IMR-90 (cell line): ENCODE results near the gene LUC7L3. TPM values are rescaled to one million over a fixed set of nuclear protein-coding genes. Genes with fewer than 3 reads are reported as not detected.

ENCODE experiments used
- ATAC-seq: fragments of 200-7000 bp; cut with Tn5 transposase; 2 replicates; pipeline ENCODE4 v1.9.1; 2020; ENCODE audit warnings: low read depth, mild to moderate bottlenecking, moderate library complexity
- BruUV-seq: library from RNA; stranded (reverse); fragments of 400-500 nt; replicated peaks from 2 replicates; lab custom pipeline; 2021; lab: Mats Ljungman, UMichigan
- CTCF ChIA-PET: fragments of 300-600 bp; formaldehyde crosslinking; extraction: SDS; loops from one replicate; lab custom pipeline; 2021; ENCODE audit warnings: antibody characterized with exemption; lab: Yijun Ruan, JAX
- POLR2A ChIA-PET: fragments of 300-600 bp; sonication (Branson Sonifier 250); formaldehyde crosslinking; loops from one replicate; lab custom pipeline; 2022; ENCODE audit warnings: antibody characterized with exemption; ENCODE audit not compliant: unreplicated experiment; lab: Charles Lee
- DNase-seq: peaks from one replicate; pipeline ENCODE4 v3.0.0; 2013
- H2AFZ ChIP-seq: replicated peaks from 2 replicates; pipeline ENCODE3; 2013; ENCODE audit warnings: low read length, mild to moderate bottlenecking; ENCODE audit not compliant: poor library complexity
- H2AK5ac ChIP-seq: 2 replicates; pipeline ENCODE4 v1.6.1; 2013; ENCODE audit warnings: low read depth, low read length, inconsistent platforms
- H2AK9ac ChIP-seq: replicated peaks from 2 replicates; pipeline ENCODE3; 2013; ENCODE audit warnings: mild to moderate bottlenecking, low read depth, low read length, moderate library complexity; ENCODE audit not compliant: poor library complexity
- H2BK120ac ChIP-seq: 2 replicates; pipeline ENCODE4 v1.6.1; 2013; ENCODE audit warnings: low read depth, low read length, inconsistent platforms
- H2BK15ac ChIP-seq: 3 replicates; pipeline ENCODE4 v1.6.1; 2013; ENCODE audit warnings: low read depth, low read length, inconsistent platforms
- H2BK20ac ChIP-seq: 2 replicates; pipeline ENCODE4 v1.6.1; 2013; ENCODE audit warnings: low read depth, mild to moderate bottlenecking, inconsistent platforms, low read length, moderate library complexity
- H2BK5ac ChIP-seq: 2 replicates; pipeline ENCODE4 v1.6.1; 2013; ENCODE audit warnings: mild to moderate bottlenecking, low read depth, low read length, inconsistent platforms; ENCODE audit not compliant: poor library complexity, severe bottlenecking
- H3K14ac ChIP-seq: replicated peaks from 2 replicates; pipeline ENCODE4 v1.6.1; 2013; ENCODE audit warnings: low read depth, low read length, inconsistent platforms
- H3K18ac ChIP-seq: 2 replicates; pipeline ENCODE4 v1.6.1; 2013; ENCODE audit warnings: low read depth, low read length, control low read depth
- H3K23ac ChIP-seq: 2 replicates; pipeline ENCODE4 v1.6.1; 2013; ENCODE audit warnings: low read depth, low read length, inconsistent platforms
- H3K27ac ChIP-seq: 2 replicates; pipeline ENCODE4 v1.5.1; 2013; ENCODE audit warnings: mild to moderate bottlenecking, control low read depth, low read length; ENCODE audit not compliant: insufficient read depth
- H3K27me3 ChIP-seq: 2 replicates; pipeline ENCODE4 v1.6.1; 2013; ENCODE audit warnings: low read length; ENCODE audit not compliant: control insufficient read depth, insufficient read depth
- H3K36me3 ChIP-seq: 2 replicates; pipeline ENCODE4 v1.6.1; 2013; ENCODE audit warnings: low read length, mixed read lengths; ENCODE audit not compliant: control insufficient read depth, insufficient read depth
- H3K4ac ChIP-seq: 2 replicates; pipeline ENCODE4 v1.6.1; 2013; ENCODE audit warnings: low read depth, low read length, inconsistent platforms
- H3K4me1 ChIP-seq: 2 replicates; pipeline ENCODE4 v1.6.1; 2013; ENCODE audit warnings: low read length, mixed read lengths; ENCODE audit not compliant: control insufficient read depth, insufficient read depth
- H3K4me2 ChIP-seq: 2 replicates; pipeline ENCODE4 v1.6.1; 2013; ENCODE audit warnings: low read depth, mild to moderate bottlenecking, control low read depth, low read length, moderate library complexity
- H3K4me3 ChIP-seq: 2 replicates; pipeline ENCODE4 v1.5.1; 2013; ENCODE audit warnings: low read depth, mild to moderate bottlenecking, control low read depth, low read length, moderate library complexity; ENCODE audit not compliant: insufficient read depth
- H3K56ac ChIP-seq: 2 replicates; pipeline ENCODE4 v1.6.1; 2013; ENCODE audit warnings: low read length, inconsistent platforms; ENCODE audit not compliant: insufficient read depth; ENCODE audit errors: extremely low read depth
- H3K79me1 ChIP-seq, 2 experiments: 2 replicates each; pipeline ENCODE4 v1.6.1; 2013; ENCODE audit warnings: low read length in 2 of 2, inconsistent platforms in 1 of 2, low read depth in 1 of 2
- H3K9ac ChIP-seq: 2 replicates; pipeline ENCODE4 v1.6.1; 2013; ENCODE audit warnings: low read depth, low read length, control low read depth
- H3K9me1 ChIP-seq: 2 replicates; pipeline ENCODE4 v1.6.1; 2013; ENCODE audit warnings: low read length, inconsistent platforms; ENCODE audit not compliant: insufficient read depth
- H3K9me3 ChIP-seq: 2 replicates; pipeline ENCODE4 v1.6.1; 2013; ENCODE audit warnings: low read length; ENCODE audit not compliant: control insufficient read depth, insufficient read depth
- H4K20me1 ChIP-seq: 2 replicates; pipeline ENCODE4 v1.6.1; 2013; ENCODE audit warnings: low read length, inconsistent platforms; ENCODE audit not compliant: insufficient read depth
- H4K5ac ChIP-seq: 2 replicates; pipeline ENCODE4 v1.6.1; 2013; ENCODE audit warnings: mild to moderate bottlenecking, low read depth, low read length, control low read depth
- H4K8ac ChIP-seq, 2 experiments: 2 replicates each; pipeline ENCODE4 v1.6.1; 2013; ENCODE audit warnings: low read depth in 2 of 2, low read length in 2 of 2, control low read depth in 1 of 2, inconsistent platforms in 1 of 2
- H4K91ac ChIP-seq: 2 replicates; pipeline ENCODE4 v1.6.1; 2013; ENCODE audit warnings: low read depth, low read length, inconsistent platforms; ENCODE audit not compliant: insufficient read depth
- BHLHE40 ChIP-seq: fragments of 150-350 bp; IDR thresholded peaks from 2 replicates; pipeline ENCODE4 v1.6.1; 2016; ENCODE audit warnings: mild to moderate bottlenecking, low read depth, low read length
- CEBPB ChIP-seq: IDR thresholded peaks from 2 replicates; pipeline ENCODE4 v1.6.1; 2012; ENCODE audit warnings: low read depth, low read length, improper control_type of control experiment
- CHD1 ChIP-seq: IDR thresholded peaks from 2 replicates; pipeline ENCODE4 v1.6.1; 2012; ENCODE audit warnings: low read depth, low read length, improper control_type of control experiment
- FOS ChIP-seq: fragments of 150-350 bp; IDR thresholded peaks from 2 replicates; pipeline ENCODE4 v1.6.1; 2016; ENCODE audit warnings: low read depth, low read length
- MAFK ChIP-seq: IDR thresholded peaks from 2 replicates; pipeline ENCODE4 v1.6.1; 2012; ENCODE audit warnings: low read depth, low read length, improper control_type of control experiment
- MAZ ChIP-seq: IDR thresholded peaks from 2 replicates; pipeline ENCODE4 v1.6.1; 2012; ENCODE audit warnings: low read depth, mild to moderate bottlenecking, low read length, improper control_type of control experiment, moderate library complexity, borderline replicate concordance
- MXI1 ChIP-seq: IDR thresholded peaks from 2 replicates; pipeline ENCODE4 v1.6.1; 2012; ENCODE audit warnings: low read depth, mild to moderate bottlenecking, low read length, moderate library complexity, borderline replicate concordance
- POLR2A ChIP-seq: IDR thresholded peaks from 2 replicates; pipeline ENCODE4 v1.6.1; 2012; ENCODE audit warnings: mild to moderate bottlenecking, low read depth, low read length
- RFX5 ChIP-seq: IDR thresholded peaks from 2 replicates; pipeline ENCODE4 v1.8.0; 2012; ENCODE audit warnings: low read depth, mild to moderate bottlenecking, low read length, moderate library complexity
- USF2 ChIP-seq: fragments of 150-350 bp; IDR thresholded peaks from 2 replicates; pipeline ENCODE4 v1.6.1; 2017; ENCODE audit warnings: mild to moderate bottlenecking, antibody characterized with exemption, low read length, low read depth
- WGBS, 2 experiments: methylation state at CpG; one replicate each; pipeline versions ENCODE4 v1.1.5 to v1.1.7; 2013; ENCODE audit warnings: missing lambda C conversion rate in 2 of 2; ENCODE audit not compliant: insufficient read length in 1 of 2; ENCODE audit errors: extremely low coverage in 2 of 2; 5-methylcytosine and 5-hydroxymethylcytosine counted together
- dilution Hi-C: fragments of 300-500 bp; cut with HindIII; formaldehyde crosslinking; loops from one replicate; pipeline ENCODE4 v1.14.3; 2018; ENCODE audit warnings: low sequenced_read_pairs; ENCODE audit not compliant: unreplicated experiment
- in situ Hi-C: fragments of 300-500 bp; cut with MboI; formaldehyde crosslinking; loops from 3 replicates; pipeline ENCODE4 v1.14.3; 2019; ENCODE audit warnings: low sequenced_read_pairs, inconsistent platforms, mixed read lengths
- intact Hi-C: fragments of 100-400 bp; cut with micrococcal nuclease; formaldehyde crosslinking; loops from 2 replicates; pipeline ENCODE4 v1.10.0; 2022
- polyA plus RNA-seq, 3 experiments: library from polyadenylated mRNA; depleted of rRNA; stranded (reverse); fragments of >200 nt; gene quantifications; 2 replicates each; pipeline ENCODE4 v1.2.3, GENCODE V29; 2012; ENCODE audit warnings: low replicate concordance in 1 of 3
- total RNA-seq: library from RNA; depleted of rRNA; stranded (reverse); fragments of >200 nt; gene quantifications from 2 replicates; pipeline ENCODE4 v1.2.3, GENCODE V29; 2012
- TF ChIP-seq, protein P1 (sequence below): conservative IDR thresholded peaks from 2 replicates; pipeline ENCODE4 v1.5.1; 2012; ENCODE audit warnings: mild to moderate bottlenecking, low read depth, low read length, improper control_type of control experiment

Gene LUC7L3
- total and polyA plus RNA-seq, 2 of the 4 experiments (the other 2 are of a cell fraction), result 17.7 to 44.7 TPM

- no peak overlapping the region for H2AFZ ChIP-seq
- no peak overlapping the region for H3K14ac ChIP-seq
- no peak overlapping the region for H3K4me3 ChIP-seq
- ATAC-seq (no peak), DNase-seq (no peak)
- intact Hi-C loops, result no loop called here
- H3K56ac ChIP-seq, result no peak overlapping the region
- H2AK5ac ChIP-seq, result no peak overlapping the region
- no peak overlapping the region for H4K5ac ChIP-seq
- H3K4ac ChIP-seq, result no peak overlapping the region
- H2BK5ac ChIP-seq, result no peak overlapping the region
- H3K9ac ChIP-seq, result no peak overlapping the region
- ChIA-PET CTCF (no interaction called here), POLR2A (no interaction called here)
- no peaks in the 10 kb centered on the region for H4K20me1 ChIP-seq
- H2BK15ac ChIP-seq, result no peak overlapping the region
- peaks cover 0 to 12% of the 10 kb centered on the region in 2 experiments; a peak in 2 of 4 replicates for H3K79me1 ChIP-seq
- dilution Hi-C loops, result no loop called here
- no peak overlapping the region for H2AK9ac ChIP-seq
- H3K4me2 ChIP-seq, result no peak overlapping the region
- BruUV-seq, result no TSS peak
- 0 out of 2 replicates have a peak, but pooled peaks cover 1% of the 10 kb centered on the region for H3K27me3 ChIP-seq
- no CpG with 5 or more reads among the region's 9 CpGs for WGBS, 2 experiments
- H3K27ac ChIP-seq, result no peak overlapping the region
- no peaks in the 10 kb centered on the region for H3K36me3 ChIP-seq
- H2BK120ac ChIP-seq, result no peak overlapping the region
- H3K9me1 ChIP-seq, result 0 out of 2 replicates have a peak, but pooled peaks cover 6% of the 10 kb centered on the region
- H3K9me3 ChIP-seq, result no peaks in the 10 kb centered on the region
- no peak overlapping the region for H3K18ac ChIP-seq
- no peak overlapping the region for H2BK20ac ChIP-seq
- in situ Hi-C loops, result no loop called here
- peaks cover 7% of the 10 kb centered on the region for H3K4me1 ChIP-seq
- no peak overlapping the region for H4K91ac ChIP-seq
- TF ChIP-seq CHD1, result no peak
- no peak for TF ChIP-seq USF2
- TF ChIP-seq MXI1, result no peak
- TF ChIP-seq, protein P1, sequence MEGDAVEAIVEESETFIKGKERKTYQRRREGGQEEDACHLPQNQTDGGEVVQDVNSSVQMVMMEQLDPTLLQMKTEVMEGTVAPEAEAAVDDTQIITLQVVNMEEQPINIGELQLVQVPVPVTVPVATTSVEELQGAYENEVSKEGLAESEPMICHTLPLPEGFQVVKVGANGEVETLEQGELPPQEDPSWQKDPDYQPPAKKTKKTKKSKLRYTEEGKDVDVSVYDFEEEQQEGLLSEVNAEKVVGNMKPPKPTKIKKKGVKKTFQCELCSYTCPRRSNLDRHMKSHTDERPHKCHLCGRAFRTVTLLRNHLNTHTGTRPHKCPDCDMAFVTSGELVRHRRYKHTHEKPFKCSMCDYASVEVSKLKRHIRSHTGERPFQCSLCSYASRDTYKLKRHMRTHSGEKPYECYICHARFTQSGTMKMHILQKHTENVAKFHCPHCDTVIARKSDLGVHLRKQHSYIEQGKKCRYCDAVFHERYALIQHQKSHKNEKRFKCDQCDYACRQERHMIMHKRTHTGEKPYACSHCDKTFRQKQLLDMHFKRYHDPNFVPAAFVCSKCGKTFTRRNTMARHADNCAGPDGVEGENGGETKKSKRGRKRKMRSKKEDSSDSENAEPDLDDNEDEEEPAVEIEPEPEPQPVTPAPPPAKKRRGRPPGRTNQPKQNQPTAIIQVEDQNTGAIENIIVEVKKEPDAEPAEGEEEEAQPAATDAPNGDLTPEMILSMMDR, result no peak
- TF ChIP-seq MAZ, result no peak
- no peak for TF ChIP-seq FOS
- no peak for TF ChIP-seq BHLHE40
- no peak for TF ChIP-seq RFX5
- no peak for TF ChIP-seq POLR2A
- no peak for TF ChIP-seq CEBPB
- no peak for TF ChIP-seq MAFK
- H3K23ac ChIP-seq, result no peak overlapping the region
- no peak overlapping the region for H4K8ac ChIP-seq
Measured at GRCh38 chr17:50712641-50713040, 6.8 kb upstream of the LUC7L3 start.
